Stimulated activated CD4-positive, alpha-beta T cell treated with anti-CD3 and anti-CD28 coated beads, Interleukin-12 subunit alpha, Interleukin-12 subunit beta, amount 100 ng/mL, for 48 hours (primary cell): ENCODE data around the gene SPG7.

Source experiments
- DNase-seq, 3 donors: peaks; one replicate each; pipeline ENCODE4 v3.0.0-alpha.2; 2020; ENCODE audit warnings: low read depth in 2 of 3, low spot score in 1 of 3

The SPG7 gene

GRCh38 chr16:89595330-89596060 is 87.3 kb downstream of the SPG7 start:
- DNase-seq: no peak

- DNase-seq: no peak
Observed at GRCh38 chr16:89596061-89596689, 88.0 kb downstream of the SPG7 start.

- no peak for DNase-seq
Observed at GRCh38 chr16:89596957-89597649, 88.9 kb downstream of the SPG7 start.

GRCh38 chr16:89598199-89598598 is 90.0 kb downstream of the SPG7 start:
- no peak for DNase-seq

GRCh38 chr16:89599451-89599858 is 91.3 kb downstream of the SPG7 start:
- peak in 2 of 3 donors; percentile 29 to 30 for DNase-seq

GRCh38 chr16:89599902-89600301 is 91.7 kb downstream of the SPG7 start:
- no peak for DNase-seq

GRCh38 chr16:89600427-89600826 is 92.2 kb downstream of the SPG7 start:
- no peak for DNase-seq

- DNase-seq: no peak
Observed at GRCh38 chr16:89600956-89601355, 92.8 kb downstream of the SPG7 start.

GRCh38 chr16:89601906-89602272 is 93.7 kb downstream of the SPG7 start:
- no peak for DNase-seq

GRCh38 chr16:89602273-89602951 is 94.2 kb downstream of the SPG7 start:
- DNase-seq: peak; percentile 39 to 52 (median 51)

GRCh38 chr16:89602952-89603590 is 94.9 kb downstream of the SPG7 start:
- no peak for DNase-seq

GRCh38 chr16:89604764-89605163 is 96.6 kb downstream of the SPG7 start:
- no peak for DNase-seq

- DNase-seq: no peak
Observed at GRCh38 chr16:89605186-89605970, 97.2 kb downstream of the SPG7 start.

- DNase-seq: no peak
Observed at GRCh38 chr16:89606006-89606405, 97.8 kb downstream of the SPG7 start.
